GM18873 (cell line): ENCODE results near the gene GPR75.

Experiments
- ATAC-seq: cut with Tn5 transposase; IDR thresholded peaks from one replicate; pipeline ENCODE4 v1.9.1; 2021; ENCODE audit warnings: mild to moderate bottlenecking, moderate library complexity, moderate number of reproducible peaks; ENCODE audit not compliant: unreplicated experiment, low FRiP score

Gene GPR75

GRCh38 chr2:53818854-53819435 lies 40.8 kb downstream of the GPR75 start:
- no peak for ATAC-seq

- ATAC-seq = no peak
These were observed 46.6 kb downstream of the GPR75 start for GRCh38 chr2:53813151-53813550.

GRCh38 chr2:53811601-53812000 lies 48.2 kb downstream of the GPR75 start:
- no peak for ATAC-seq
